ENCODE results near the gene CYP26C1. TPM values are rescaled to one million over a fixed set of nuclear protein-coding genes. Genes with fewer than 3 reads are reported as not detected.
A peak's percentile ranks its signal among the peaks of the same experiment; 100 is the strongest.

The CYP26C1 gene
- under 1 TPM in 3 of 10 donors, not detected in 7; 0.04 to 0.06 (median 0.05) TPM for polyA plus RNA-seq (ENCODE audit: insufficient read length in 10 of 10)
- long read RNA-seq, donor 1: 0 reads
- long read RNA-seq, donor 2: 0 reads
- long read RNA-seq, donor 3: 0 reads
- long read RNA-seq, donor 4: 0 reads
- long read RNA-seq, donor 5: 0 reads
- long read RNA-seq, donor 6: 0 reads
- long read RNA-seq, donor 7: 0 reads
- long read RNA-seq, donor 8: 0 reads
- long read RNA-seq, donor 9: 0 reads

DNA sequence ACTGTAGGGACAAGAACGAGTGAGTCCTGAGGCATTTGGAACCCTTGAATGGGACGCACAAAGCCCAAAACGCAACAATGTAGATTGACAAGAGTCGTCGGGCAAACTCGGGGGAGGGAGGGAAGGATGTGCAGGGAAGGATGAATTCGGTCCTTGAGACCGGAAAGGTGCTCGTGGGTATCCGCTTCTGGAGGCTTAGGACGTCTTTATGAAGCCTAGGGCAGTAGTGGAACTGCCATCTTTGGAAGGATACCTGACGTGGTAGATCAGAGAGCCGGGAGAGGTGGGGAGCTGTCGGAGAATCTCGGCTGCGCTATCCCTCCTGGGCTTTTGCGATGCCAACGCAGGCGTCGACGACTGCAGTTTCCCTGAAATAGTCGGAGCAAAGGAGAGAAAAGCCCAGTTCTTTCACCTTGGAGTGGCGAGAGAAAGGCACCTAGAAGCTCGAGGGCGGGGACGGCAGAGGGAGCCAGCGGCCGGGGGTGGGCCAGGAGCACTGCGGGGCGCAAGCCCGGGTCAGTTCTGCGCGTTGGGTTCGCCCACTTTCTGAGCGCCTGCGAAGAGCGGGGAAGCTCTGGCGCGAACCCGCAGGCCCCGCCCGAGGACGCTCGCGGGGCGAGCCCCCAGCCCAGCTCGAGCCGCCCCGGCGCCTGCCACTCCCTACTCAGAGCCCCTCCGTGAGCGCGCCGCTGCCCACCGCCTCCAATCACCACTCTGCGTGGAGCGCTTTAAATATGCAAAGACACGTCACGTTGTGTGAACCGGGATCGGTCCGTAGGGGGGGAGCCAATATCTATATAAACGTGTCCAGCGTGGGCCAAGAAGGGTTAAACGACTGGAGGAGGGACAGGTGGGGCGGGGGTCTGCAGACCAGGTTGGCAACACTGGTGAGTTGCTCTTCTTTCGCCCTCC lies at the start of gene CYP26C1:
CYP26C1 (plus strand) TSS at position 824 of the 912 bp plus-strand sequence. CDS start 466 bp downstream, outside the sequence.
- peak in 1 of 3 donors; percentile 19 for DNase-seq

- DNase-seq: no peak
Measured at GRCh38 chr10:93015722-93016121, 44.9 kb upstream of the CYP26C1 start.

DNA sequence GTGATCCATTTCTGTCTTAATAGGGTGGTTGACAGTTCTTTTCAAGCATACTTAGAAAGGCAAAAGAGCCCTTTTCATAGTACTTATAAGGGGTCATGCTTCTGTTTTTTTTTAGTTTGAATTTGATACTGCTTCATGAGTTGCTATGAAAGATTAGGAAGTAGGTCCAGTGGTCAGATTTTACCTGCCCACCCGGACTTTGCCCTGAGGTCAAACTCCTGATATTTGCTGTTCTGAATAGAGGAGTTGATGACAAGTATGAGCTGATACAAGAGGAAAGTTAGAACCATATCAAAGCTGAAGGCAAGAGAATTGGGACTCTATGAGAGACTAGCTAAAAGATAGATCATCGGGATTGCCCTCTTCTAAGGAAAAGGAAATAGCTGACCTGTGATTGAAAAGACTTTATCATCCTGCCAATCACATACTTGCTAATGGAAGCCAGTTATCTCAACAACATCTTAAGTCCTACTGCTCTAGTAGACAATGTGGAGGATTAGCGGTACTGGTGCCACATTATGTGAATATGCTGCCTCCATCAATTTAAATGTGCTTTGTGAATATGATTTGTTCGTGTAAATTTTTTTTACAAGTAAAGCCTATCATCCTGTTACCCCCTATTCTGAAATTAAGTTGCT lies 37.5 kb upstream of the CYP26C1 start:
- no peak for DNase-seq

- no peak for DNase-seq
Measured at GRCh38 chr10:93026072-93026471, 34.5 kb upstream of the CYP26C1 start.

DNA sequence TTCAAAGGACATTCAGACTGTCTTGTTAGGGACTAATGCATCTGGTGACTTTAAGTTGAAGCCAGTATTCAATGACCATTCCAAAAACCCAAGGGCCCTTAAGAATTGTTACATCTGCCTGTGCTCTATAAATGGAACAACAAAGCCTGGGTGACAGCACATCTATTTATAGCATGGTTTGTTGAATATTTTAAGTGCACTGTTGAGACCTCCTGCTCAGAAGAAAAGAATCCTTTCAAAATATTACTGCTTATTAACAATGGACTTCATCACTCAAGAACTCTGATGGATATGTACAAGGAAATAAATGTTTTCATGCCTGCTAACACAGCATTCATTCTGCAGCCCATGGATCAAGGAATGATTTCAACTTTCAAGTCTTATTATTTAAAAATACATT lies 33.1 kb upstream of the CYP26C1 start:
- DNase-seq: no peak

DNA sequence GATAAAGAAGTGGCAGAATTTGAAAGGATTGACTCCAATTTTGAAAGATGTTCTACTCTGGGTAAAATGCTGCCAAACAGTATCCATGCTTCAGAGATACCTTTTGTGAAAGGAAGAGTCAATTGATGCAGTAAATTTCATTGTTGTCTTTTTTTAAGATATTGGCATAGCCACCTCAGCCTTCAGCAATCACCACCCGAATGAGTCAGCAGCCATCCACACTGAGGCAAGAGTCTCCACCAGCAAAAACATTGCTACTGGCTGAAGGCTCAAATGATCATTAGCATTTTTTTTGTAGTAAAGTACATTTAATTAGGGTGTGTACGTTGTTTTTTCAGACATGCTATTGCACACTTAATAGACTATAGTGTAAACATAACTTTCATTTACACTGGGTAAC lies 31.7 kb upstream of the CYP26C1 start:
- DNase-seq: peak in 1 of 3 donors; percentile 7

GRCh38 chr10:93030409-93030808 lies 30.2 kb upstream of the CYP26C1 start:
- DNase-seq: peak in 1 of 3 donors; percentile 51

GRCh38 chr10:93032105-93032808 lies 28.3 kb upstream of the CYP26C1 start:
- no peak for DNase-seq

DNA sequence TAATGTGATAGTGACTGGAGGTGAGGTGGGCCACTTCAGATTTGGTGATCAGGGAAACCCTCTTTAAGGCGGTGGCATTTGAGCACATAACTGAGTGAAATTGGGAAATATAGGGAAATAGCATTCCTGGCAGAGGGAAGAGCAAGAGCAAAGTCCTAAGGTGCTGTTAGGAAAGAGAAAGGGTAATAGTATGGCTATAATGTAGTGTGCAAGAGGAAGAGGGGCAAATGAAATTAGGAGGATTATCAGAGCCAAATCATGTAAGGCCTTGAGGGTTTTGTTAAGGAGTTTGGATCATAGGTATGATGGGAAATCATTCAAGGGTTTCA lies 27.8 kb upstream of the CYP26C1 start:
- DNase-seq: no peak

- peak; percentile 5 to 23 (median 15) for DNase-seq
Measured at GRCh38 chr10:93034426-93034825, 26.2 kb upstream of the CYP26C1 start.

- no peak for DNase-seq
Measured at GRCh38 chr10:93039110-93039509, 21.5 kb upstream of the CYP26C1 start.

- no peak for DNase-seq
Measured at GRCh38 chr10:93039721-93040120, 20.9 kb upstream of the CYP26C1 start.

GRCh38 chr10:93054486-93054885 lies 6.1 kb upstream of the CYP26C1 start:
- DNase-seq: no peak

GRCh38 chr10:93058139-93058538 lies 2.5 kb upstream of the CYP26C1 start:
- DNase-seq: no peak

- peak in 1 of 3 donors; percentile 22 for DNase-seq
Measured at GRCh38 chr10:93060887-93061593, 442 bp downstream of the CYP26C1 start.

DNA sequence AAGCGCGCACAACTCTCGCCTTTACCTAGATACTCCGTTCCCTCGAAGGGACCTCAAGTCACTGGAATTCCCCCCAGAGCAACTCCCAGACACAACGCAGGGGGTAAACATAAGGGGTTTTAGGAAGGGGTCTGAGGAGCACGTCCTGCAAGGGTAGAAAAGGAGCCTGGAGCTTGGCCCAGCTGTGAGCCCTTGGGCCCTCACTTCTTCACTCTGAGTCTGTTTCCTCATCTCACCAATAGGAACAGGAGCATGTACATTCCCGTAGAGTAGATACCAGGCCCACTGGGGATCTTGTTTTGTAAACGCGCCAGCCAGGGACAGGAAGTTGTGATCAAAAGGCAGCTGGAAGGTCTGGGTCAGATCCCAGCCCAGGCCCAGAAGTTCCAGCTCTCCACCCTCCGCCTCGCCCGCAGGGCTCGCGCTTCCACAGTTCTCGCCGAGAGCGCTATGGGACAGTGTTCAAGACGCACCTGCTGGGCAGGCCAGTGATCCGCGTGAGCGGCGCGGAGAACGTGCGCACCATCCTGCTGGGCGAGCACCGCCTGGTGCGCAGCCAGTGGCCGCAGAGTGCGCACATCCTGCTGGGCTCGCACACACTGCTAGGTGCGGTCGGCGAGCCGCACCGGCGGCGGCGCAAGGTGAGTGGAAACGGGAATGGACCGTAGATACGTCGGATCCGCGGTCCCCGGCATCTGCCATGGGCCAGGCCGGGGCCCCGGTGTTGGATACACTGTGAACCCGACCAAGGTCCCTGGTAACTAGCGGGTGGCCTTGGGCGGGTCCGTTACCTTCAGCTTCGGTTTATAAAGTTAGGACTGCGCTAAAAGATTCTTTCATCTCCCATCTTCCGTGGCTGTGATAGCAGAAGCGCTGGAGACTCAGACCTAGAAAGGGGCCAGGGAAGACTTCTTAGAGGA lies 1.3 kb downstream of the CYP26C1 start:
- DNase-seq: peak in 1 of 3 donors; percentile 45

- DNase-seq: peak in 1 of 3 donors; percentile 67
Measured at GRCh38 chr10:93062514-93063143, 2.0 kb downstream of the CYP26C1 start.

DNA sequence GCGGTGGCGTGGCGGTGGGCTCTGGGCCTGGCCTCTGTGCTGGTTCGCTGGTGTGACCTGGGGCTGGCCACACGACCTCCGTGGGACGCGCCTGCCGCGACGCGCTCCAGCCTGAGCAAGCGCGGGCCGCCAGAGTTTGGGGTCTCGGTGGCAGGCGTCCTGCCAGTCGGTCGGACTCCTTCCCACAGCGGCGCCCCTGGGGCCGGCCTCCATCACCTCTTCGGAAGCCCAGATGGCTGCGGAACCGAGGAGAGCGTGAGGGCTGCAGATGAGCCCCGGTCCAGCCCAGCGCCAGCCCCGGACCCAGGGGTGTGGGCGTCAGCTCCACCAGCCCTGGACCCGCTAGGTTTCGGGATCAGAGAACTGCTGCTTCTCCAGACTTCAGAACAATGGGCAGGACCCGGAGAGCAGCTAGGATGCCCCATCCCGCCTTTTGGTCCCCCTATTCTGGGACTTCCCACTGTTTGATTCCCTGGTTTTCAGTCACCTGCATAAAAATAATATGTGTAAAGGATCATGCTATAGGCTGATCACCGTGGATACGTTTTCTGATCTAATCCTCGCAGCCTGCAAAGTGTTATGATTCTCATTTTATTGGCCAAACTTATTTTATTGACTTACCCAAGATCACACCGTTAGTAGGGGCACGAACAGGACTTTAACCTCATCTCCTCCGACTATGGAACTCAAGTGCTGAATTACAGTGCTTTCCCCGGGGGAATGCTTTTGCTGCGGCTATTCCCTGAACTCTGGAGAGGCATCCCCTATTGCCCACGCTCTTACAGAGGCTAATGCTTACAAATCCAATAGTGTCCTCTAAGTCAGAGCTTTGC lies 2.8 kb downstream of the CYP26C1 start:
- peak in 1 of 3 donors; percentile 21 for DNase-seq
